HG02678 (cell line): ENCODE measurements around the gene SEPTIN11.
"Not testable (repeated sequence)": the region's sequence is repeated elsewhere in the genome, so short reads cannot be mapped to it uniquely, and the experiment has no call there.

ENCODE experiments used
- ATAC-seq: cut with Tn5 transposase; IDR thresholded peaks from one replicate; pipeline ENCODE4 v1.9.1; 2021; ENCODE audit warnings: mild to moderate bottlenecking, moderate library complexity; ENCODE audit not compliant: unreplicated experiment

Gene SEPTIN11

GRCh38 chr4:76951672-76952010 lies 2.1 kb downstream of the SEPTIN11 start:
- ATAC-seq = no peak

- ATAC-seq = no peak
Observed at GRCh38 chr4:76952071-76952470, 2.5 kb downstream of the SEPTIN11 start.

DNA sequence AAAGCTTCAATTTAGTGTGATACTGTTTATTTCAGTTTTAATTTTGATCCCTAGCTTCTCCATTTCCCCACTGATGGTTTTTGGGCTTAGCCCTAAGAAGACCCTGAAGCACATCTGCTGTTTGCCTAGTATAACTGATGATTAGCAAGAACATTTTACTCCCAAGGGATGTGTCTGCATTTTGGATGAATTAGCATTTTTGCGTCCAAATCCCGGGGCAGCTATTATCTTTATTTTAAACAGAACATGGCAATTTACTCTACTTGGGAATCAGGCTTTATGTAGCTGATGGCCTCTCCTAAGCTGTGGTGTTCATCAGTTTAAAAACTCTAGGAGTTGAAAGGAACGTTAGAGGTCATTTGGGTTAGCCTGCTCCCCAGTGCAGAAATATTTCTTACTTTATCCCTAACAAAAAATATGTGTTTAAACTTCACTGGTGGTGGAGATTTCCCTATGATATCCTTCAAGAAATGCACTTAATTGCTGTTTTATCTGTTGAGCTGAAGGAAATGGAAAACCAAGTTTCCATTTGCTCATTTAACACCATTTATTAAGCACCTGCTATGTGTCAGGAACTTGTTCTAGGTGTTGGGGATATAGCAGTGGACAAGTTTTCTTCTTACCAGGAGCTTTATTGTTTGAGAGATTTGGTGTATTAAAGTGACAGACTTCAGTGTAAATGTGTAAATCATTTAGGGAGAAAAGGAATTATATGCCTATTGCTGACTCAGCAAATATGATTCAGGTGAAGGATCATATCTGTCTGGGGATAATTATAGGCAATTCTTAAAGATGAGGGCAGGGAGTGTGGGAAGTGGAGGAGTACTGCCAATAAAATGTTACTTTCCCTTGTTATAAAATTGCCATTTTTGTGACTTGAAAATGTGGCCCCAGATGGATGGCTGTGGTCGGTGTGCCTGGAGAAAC lies 3.4 kb downstream of the SEPTIN11 start:
- ATAC-seq = no peak

GRCh38 chr4:76953956-76954355 lies 4.4 kb downstream of the SEPTIN11 start:
- no peak for ATAC-seq

GRCh38 chr4:76954489-76954888 lies 4.9 kb downstream of the SEPTIN11 start:
- no peak for ATAC-seq

DNA sequence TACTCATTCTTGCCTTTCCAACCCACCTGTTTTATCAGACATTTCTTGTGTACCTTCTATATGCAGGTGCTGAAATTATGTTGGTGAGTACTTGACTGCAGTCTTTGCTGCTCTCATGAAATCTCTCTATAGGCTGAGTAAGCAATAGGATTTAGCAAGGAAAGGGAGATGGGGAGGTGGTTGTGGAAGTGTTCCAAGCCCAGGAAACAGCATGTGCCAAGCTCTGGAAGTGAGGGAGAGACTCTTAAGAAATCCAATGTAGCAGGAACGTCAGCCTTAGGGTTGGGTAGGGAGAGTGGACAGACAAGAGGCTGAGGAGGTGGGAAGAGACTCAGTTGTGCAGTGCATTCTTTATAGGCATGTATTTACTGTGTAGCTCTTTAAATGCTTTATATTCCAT lies 5.6 kb downstream of the SEPTIN11 start:
- ATAC-seq = no peak

DNA sequence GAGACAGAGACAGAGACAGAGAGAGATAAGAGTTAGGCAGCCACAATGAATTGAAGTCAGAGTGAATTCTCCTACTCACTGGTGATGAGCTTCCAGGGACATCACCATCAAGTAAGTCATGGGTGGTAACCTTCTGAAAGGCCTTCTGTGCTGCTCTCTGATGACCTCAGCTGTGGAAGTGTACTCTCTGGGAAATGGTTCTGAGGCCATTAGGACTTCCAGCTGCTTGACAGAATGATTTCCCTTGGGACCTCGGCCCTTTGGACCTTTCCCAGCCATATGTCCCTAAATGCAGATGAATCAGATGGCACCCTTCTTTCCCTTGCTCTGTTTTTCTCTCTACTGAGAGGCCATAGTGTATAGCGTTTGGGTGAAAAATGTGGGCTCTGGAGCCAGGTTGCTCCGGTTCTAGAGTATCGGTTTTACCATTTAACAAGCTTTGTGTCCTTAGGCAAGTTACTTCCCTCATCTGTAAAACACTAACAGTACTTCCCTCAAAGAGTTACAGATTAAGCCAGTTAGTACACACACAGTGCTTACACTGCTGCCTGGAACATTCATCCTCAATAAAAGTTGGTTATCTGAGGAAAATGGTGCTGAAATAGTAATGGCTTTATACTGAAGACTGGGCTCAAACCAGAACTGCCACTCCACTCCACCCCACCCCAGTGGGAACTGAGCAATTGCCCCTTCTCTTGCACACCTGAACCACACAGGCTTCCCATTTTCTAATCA lies 7.6 kb downstream of the SEPTIN11 start:
- ATAC-seq = no peak

DNA sequence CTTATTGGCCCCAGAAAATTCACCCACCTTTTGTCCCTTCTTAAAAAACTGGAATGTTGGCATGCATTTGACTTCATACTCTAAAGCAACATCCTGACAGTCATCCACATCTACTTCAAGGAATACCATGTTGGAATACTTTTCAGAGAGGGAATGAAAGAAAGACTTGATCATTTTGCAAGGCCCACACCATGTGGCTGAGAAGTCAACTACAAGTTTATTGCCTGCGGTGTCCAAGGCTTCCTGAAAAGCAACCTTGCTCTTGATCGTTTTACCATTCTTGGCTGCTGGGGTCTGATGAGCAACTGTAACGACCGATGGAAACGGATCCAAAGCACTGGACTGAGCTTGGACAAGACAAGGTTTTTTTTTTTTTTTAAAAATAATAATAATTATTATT lies 9.3 kb downstream of the SEPTIN11 start:
- no peak for ATAC-seq

- ATAC-seq = peak; percentile 84
Observed at GRCh38 chr4:76960014-76960413, 10.5 kb downstream of the SEPTIN11 start.

DNA sequence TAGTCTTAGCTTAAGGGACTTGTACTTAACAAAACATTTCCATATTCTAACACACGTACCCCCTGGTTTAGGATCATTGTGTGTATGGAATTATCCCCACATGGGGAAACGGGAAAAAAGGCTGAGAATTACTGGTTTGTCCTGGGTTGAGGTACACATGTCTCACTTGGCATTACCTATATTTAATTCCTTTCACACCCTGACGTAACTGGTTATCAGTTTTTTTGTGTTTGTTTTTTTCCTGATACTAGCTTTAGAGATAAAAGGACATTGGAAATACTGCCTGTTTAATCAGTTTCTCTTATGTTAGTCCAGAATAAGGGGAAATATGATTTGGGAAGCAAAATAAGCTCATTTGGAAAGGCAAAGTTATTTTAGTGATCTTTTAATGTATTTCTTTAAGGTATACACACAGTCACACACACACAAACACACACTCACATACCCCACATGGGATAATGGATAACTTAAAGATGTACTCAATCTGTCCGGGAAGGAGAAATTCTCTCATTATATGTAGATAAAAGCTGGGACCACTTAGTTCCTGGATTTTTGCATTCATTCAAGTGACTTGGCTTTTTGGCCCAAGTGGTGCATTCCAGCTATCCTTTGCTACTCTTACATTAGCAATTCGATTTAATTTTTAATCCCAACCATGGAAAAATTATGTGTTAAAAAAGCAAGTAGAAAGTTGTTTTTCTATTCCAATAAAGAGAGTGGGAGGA lies 13.0 kb downstream of the SEPTIN11 start:
- no peak for ATAC-seq

- ATAC-seq = no peak
Observed at GRCh38 chr4:76963131-76963750, 13.7 kb downstream of the SEPTIN11 start.

GRCh38 chr4:76963927-76964326 lies 14.4 kb downstream of the SEPTIN11 start:
- not testable (repeated sequence) for ATAC-seq

DNA sequence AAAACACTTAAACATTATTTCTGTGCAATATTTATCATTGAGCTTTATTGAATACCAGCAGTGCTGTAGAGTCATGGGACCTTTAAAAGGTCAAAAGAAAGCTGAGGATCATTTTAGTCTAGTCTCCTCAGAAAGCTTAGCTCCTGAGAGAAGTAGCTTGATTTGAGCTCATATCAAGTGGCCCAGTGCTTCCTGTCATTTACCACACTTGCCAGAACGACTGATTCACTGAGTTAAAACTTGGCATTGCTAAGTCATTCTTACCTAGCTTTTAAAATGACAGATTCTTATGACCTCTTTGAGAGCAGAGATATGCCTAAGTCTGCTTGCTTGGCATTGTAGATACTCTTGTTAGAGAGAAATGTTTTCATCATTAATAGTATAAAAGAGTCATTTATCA lies 15.2 kb downstream of the SEPTIN11 start:
- ATAC-seq = no peak

- no peak for ATAC-seq
Observed at GRCh38 chr4:76965866-76966579, 16.5 kb downstream of the SEPTIN11 start.

DNA sequence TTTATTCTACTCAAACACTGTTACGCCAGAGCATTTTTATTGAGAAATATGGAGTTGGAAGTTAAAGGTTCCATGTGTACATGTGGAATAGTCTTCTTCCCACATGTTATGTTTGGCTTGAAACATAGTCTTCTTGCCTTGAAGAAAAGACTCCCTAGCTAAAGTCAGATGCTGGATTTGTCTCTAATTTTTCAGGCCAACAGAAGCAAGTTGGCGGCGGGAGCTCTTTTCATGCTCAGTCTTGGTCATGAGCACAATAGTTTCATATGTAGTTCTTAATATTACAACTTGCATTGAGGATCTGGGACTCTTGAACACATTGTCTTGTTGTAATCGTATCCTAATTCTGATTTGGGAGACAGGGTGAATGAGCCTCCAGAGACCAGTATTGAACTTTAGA lies 19.4 kb downstream of the SEPTIN11 start:
- ATAC-seq = no peak

GRCh38 chr4:76969495-76969894 lies 19.9 kb downstream of the SEPTIN11 start:
- ATAC-seq = no peak

GRCh38 chr4:76969941-76970529 lies 20.5 kb downstream of the SEPTIN11 start:
- ATAC-seq = no peak

DNA sequence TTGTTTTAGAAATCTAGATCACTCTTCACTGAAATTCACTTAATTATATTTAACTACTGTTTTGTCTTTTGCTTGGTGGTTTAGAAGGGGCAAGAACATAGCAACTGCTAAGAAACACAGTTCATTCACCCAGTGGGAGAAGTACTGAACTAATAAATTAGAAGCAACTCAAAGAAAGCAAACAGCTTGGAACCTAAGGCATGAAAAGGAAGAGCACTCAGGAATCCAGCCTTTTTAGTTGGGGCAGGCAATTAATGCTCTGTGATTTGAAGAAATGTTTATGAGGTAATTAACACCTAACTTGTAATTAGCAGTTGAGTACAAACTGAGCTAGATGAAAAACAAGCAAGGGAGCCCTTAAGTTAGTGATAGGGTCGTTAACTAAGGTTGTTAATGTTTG lies 22.8 kb downstream of the SEPTIN11 start:
- ATAC-seq = no peak

GRCh38 chr4:76974150-76974549 lies 24.6 kb downstream of the SEPTIN11 start:
- ATAC-seq = no peak

GRCh38 chr4:76977113-76977512 lies 27.6 kb downstream of the SEPTIN11 start:
- no peak for ATAC-seq
